ENCODE measurements around the gene RNF224.

DNA sequence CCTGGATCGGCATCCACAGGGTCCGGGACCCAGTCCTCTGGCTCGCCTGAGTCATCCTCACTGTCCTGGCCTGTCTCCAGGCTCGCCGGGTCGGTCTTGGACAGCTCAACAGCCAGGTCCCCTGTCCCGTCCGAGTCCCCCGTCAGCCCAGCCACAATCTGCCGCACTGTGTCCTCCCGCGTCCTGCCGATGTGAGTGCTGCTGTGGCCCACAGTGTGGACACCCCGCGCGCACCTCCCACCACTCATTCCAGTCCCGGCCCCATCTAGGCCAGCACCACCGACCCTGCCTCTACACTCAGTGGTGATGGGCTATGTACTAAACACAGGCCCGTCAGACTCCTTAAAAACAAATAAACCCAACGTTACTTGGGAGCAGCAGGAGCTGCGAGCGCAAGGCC, 45.6 kb upstream of the RNF224 start:
- TF ChIP-seq, protein P1, sequence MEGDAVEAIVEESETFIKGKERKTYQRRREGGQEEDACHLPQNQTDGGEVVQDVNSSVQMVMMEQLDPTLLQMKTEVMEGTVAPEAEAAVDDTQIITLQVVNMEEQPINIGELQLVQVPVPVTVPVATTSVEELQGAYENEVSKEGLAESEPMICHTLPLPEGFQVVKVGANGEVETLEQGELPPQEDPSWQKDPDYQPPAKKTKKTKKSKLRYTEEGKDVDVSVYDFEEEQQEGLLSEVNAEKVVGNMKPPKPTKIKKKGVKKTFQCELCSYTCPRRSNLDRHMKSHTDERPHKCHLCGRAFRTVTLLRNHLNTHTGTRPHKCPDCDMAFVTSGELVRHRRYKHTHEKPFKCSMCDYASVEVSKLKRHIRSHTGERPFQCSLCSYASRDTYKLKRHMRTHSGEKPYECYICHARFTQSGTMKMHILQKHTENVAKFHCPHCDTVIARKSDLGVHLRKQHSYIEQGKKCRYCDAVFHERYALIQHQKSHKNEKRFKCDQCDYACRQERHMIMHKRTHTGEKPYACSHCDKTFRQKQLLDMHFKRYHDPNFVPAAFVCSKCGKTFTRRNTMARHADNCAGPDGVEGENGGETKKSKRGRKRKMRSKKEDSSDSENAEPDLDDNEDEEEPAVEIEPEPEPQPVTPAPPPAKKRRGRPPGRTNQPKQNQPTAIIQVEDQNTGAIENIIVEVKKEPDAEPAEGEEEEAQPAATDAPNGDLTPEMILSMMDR (optimal IDR thresholded peaks at IDR 0.05 in 1 of 3, IDR thresholded peaks at IDR 0.05 in 1 of 3, conservative IDR thresholded peaks at IDR 0.05 in 1 of 3; ENCODE audit: extremely low read depth in 1 of 3, insufficient read depth in 2 of 3, low read length in 3 of 3) = no peak
- no peak for TF ChIP-seq EZH2 (IDR thresholded peaks at IDR 0.05; ENCODE audit: low read length)
